ENCODE results near the gene CERK. TPM values are rescaled to one million over a fixed set of nuclear protein-coding genes. Genes with fewer than 3 reads are reported as not detected.
A peak's percentile ranks its signal among the peaks of the same experiment; 100 is the strongest.

Gene CERK
- total RNA-seq, 2 donors from 2014 or later, result 54.9 to 57.6 TPM

DNA sequence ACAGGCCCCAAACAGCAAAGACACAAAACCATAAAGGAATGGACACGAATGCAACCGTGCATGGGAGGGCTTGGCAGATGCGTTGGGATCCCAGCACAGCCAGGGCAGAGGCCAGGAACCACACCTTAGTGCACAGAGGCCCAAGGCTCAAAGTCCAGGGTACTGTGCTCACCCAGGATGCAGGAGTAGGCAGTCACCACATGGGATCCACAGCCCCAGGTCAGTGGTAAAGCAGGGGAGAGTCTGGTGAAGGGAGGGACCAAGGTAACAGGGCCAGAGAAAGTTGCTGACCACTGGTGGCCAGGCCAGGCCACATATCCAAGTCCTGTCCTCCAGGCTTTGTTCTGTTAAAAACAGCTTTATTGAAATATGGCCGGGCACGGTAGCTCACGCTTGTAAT lies 6.5 kb upstream of the CERK start:
- Mint-ChIP-seq H3K9me3 (peaks cover 6% of the 10 kb centered on the region), H3K36me3 (ENCODE audit: low read depth) (no peaks in the 10 kb centered on the region), H3K4me1 (peaks cover 3% of the 10 kb centered on the region), H3K27ac (no peak overlapping the region), H3K4me3 (no peak overlapping the region), H3K27me3 (ENCODE audit: insufficient read depth) (peaks cover 29% of the 10 kb centered on the region)
- TF ChIP-seq, protein P1, sequence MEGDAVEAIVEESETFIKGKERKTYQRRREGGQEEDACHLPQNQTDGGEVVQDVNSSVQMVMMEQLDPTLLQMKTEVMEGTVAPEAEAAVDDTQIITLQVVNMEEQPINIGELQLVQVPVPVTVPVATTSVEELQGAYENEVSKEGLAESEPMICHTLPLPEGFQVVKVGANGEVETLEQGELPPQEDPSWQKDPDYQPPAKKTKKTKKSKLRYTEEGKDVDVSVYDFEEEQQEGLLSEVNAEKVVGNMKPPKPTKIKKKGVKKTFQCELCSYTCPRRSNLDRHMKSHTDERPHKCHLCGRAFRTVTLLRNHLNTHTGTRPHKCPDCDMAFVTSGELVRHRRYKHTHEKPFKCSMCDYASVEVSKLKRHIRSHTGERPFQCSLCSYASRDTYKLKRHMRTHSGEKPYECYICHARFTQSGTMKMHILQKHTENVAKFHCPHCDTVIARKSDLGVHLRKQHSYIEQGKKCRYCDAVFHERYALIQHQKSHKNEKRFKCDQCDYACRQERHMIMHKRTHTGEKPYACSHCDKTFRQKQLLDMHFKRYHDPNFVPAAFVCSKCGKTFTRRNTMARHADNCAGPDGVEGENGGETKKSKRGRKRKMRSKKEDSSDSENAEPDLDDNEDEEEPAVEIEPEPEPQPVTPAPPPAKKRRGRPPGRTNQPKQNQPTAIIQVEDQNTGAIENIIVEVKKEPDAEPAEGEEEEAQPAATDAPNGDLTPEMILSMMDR (conservative IDR thresholded peaks at IDR 0.05), result no peak
- H3K36me3 ChIP-seq (ENCODE audit: control insufficient read depth, insufficient read depth, low read length), result no peaks in the 10 kb centered on the region
- H3K27ac ChIP-seq (ENCODE audit: low read depth, low read length), result no peak overlapping the region
- no peaks in the 10 kb centered on the region for H3K9me3 ChIP-seq (ENCODE audit: control insufficient read depth, low read length)
- H3K4me3 ChIP-seq (ENCODE audit: low read length), result no peak overlapping the region
- DNase-seq, result no peak
- no peaks in the 10 kb centered on the region for H3K4me1 ChIP-seq (ENCODE audit: control insufficient read depth, insufficient read depth, low read length)
- 90 to 94% methylated on average over 6 of the region's 6 CpGs for WGBS, 2 experiments (ENCODE audit: insufficient coverage in 1 of 2, insufficient read length in 1 of 2)
- H3K9ac ChIP-seq (ENCODE audit: extremely low read depth, low read length, poor library complexity, severe bottlenecking), result no peak overlapping the region
- peaks cover 21% of the 10 kb centered on the region for H3K27me3 ChIP-seq (ENCODE audit: control insufficient read depth, insufficient read depth, low read length, poor library complexity, severe bottlenecking)

DNA sequence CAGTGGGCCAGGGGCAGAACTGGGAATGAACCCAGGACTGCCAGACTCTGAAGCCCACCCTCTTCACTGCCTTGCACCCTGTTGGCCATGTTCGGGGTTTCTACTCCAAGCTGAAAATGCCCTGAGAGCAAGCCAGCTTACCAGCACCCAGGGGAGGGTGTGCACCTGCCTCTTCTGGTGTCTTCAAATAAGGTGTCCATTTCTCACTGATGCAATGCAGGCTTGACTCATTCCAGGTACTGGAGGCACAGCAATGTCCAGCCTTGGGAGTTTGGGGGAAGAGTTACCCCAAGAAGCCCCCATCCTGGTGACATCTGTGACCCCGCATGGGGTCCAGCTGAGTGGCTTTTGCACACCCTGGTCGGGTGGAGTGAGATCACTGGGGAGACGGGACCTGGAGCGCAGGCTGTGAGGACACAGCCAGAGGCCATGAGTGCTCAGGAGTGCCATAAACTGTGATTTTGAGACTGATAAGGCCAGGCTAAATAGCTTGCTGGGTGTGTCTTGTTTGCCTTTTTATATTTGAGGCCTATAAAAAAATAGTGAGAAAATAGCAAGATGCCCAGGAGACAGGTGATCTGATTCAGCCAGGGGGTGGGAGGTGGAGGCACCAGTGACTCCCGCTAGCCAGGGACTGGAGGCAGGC lies 4.6 kb upstream of the CERK start:
- Histone ChIP-seq H3K9me3 (ENCODE audit: control insufficient read depth, low read length) (no peaks in the 10 kb centered on the region), H3K4me3 (ENCODE audit: low read length) (no peak overlapping the region), H3K27ac (ENCODE audit: low read depth, low read length) (no peak overlapping the region), H3K36me3 (ENCODE audit: control insufficient read depth, insufficient read depth, low read length) (no peaks in the 10 kb centered on the region), H3K27me3 (ENCODE audit: control insufficient read depth, insufficient read depth, low read length, poor library complexity, severe bottlenecking) (peaks cover 15% of the 10 kb centered on the region), H3K4me1 (ENCODE audit: control insufficient read depth, insufficient read depth, low read length) (peaks cover 6% of the 10 kb centered on the region), H3K9ac (ENCODE audit: extremely low read depth, low read length, poor library complexity, severe bottlenecking) (no peak overlapping the region)
- H3K27ac Mint-ChIP-seq, result no peak overlapping the region
- H3K4me1 Mint-ChIP-seq, result peaks cover 3% of the 10 kb centered on the region
- no peak overlapping the region for H3K4me3 Mint-ChIP-seq
- peaks cover 6% of the 10 kb centered on the region for H3K9me3 Mint-ChIP-seq
- H3K27me3 Mint-ChIP-seq (ENCODE audit: insufficient read depth), result peaks cover 19% of the 10 kb centered on the region
- H3K36me3 Mint-ChIP-seq (ENCODE audit: low read depth), result no peaks in the 10 kb centered on the region
- TF ChIP-seq, protein P1 (conservative IDR thresholded peaks at IDR 0.05), result no peak
- DNase-seq, result no peak
- 89 to 90% methylated on average over 4 to 6 of the region's 6 CpGs for whole genome bisulfite sequencing, 2 experiments (ENCODE audit: insufficient coverage in 1 of 2, insufficient read length in 1 of 2)

DNA sequence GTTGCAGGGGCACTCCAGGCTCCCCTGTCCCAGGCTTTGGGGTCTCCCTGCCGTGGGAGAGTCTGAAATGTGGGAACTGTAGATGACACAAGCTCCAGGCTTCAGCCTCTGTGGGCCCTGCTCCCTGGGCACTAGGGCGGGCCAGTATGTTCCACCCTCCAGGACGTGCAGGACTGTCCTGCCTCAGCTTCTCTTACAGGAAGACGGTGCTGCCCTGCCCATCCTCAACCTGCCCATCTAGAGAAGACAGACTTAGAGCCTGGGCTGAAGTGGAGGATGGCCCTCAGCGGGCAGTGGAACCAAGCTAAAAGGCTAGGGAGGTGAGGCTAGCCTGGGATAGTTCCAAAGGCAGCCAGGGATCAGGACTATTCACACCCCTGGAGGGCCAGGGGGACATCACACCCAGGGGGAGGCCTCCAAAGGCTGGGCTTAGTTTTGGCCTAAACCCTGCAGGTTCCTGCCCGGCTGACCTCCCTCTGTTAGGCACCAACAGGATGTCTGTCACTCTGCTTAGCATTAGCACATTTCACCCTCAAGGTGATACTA lies 4.0 kb upstream of the CERK start:
- DNase-seq, result no peak
- peaks cover 6% of the 10 kb centered on the region for H3K9me3 Mint-ChIP-seq
- peaks cover 6% of the 10 kb centered on the region for H3K4me1 ChIP-seq (ENCODE audit: control insufficient read depth, insufficient read depth, low read length)
- H3K9me3 ChIP-seq (ENCODE audit: control insufficient read depth, low read length), result no peaks in the 10 kb centered on the region
- no peak overlapping the region for H3K9ac ChIP-seq (ENCODE audit: extremely low read depth, low read length, poor library complexity, severe bottlenecking)
- H3K36me3 ChIP-seq (ENCODE audit: control insufficient read depth, insufficient read depth, low read length), result no peaks in the 10 kb centered on the region
- no peak overlapping the region for H3K4me3 Mint-ChIP-seq
- H3K27me3 Mint-ChIP-seq (ENCODE audit: insufficient read depth), result peaks cover 12% of the 10 kb centered on the region
- H3K4me3 ChIP-seq (ENCODE audit: low read length), result no peak overlapping the region
- WGBS, 2 experiments (ENCODE audit: insufficient coverage in 1 of 2, insufficient read length in 1 of 2), result 69 to 87% methylated on average over 3 to 6 of the region's 6 CpGs
- no peaks in the 10 kb centered on the region for H3K36me3 Mint-ChIP-seq (ENCODE audit: low read depth)
- no peak overlapping the region for H3K27ac Mint-ChIP-seq
- TF ChIP-seq, protein P1 (conservative IDR thresholded peaks at IDR 0.05), result peak; percentile 44
- H3K4me1 Mint-ChIP-seq, result peaks cover 5% of the 10 kb centered on the region
- H3K27me3 ChIP-seq (ENCODE audit: control insufficient read depth, insufficient read depth, low read length, poor library complexity, severe bottlenecking), result peaks cover 8% of the 10 kb centered on the region
- no peak overlapping the region for H3K27ac ChIP-seq (ENCODE audit: low read depth, low read length)

All from endodermal cell (in vitro differentiated cells).